HG03064 (cell line): Measurements from ENCODE around the gene PABPC4L.
"Not testable (repeated sequence)": the region's sequence is repeated elsewhere in the genome, so short reads cannot be mapped to it uniquely, and the experiment has no call there.

Experiments
- ATAC-seq: cut with Tn5 transposase; IDR thresholded peaks from one replicate; pipeline ENCODE4 v1.9.1; 2021; ENCODE audit warnings: low read depth; ENCODE audit not compliant: unreplicated experiment

The PABPC4L gene

DNA sequence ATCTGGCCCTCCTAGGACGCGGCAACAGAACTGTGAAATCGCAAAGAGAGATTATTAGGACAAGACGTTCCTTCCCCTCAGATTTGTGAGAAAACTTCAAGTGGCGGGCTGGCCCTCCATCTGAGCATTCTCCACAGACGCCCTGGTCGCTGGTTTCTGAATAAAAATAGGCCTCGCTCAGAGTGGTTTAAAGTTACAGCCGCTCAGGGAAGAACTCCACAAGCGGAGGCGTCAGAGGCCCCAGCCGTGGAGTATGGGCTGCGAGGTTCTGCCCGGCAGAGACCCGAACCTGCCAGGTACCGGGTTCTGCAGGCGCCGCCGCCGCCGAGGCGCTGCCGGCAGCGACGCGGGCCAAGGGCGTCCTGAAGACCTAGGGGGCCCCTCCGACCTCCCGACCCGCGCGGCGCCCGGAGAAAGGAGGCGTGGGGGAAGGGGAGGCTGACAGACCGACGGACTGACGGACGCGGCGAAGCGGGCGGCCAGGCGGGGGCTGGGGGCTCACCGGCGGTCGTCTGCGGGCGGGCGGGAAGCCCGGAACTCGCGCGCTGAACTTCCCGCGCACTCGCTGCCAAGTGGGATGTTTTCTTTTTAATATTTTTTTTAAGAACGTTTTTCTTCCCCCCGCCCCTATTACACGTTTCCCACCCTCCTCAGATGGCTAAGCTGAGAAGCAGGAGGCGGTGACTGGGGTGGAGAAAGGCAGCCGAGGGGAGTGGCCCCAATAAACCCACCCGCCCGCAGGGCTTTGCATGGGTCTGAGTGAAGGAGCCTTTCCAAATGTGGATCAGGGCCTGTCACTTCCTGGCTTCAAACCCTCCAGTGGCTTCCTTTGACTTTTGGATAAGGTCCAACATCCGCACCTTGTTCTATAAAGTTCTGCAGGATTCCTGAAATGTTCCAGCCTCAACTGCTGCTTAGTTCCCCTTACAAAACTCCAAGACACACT is at the start of gene PABPC4L:
Gene PABPC4L, minus strand, starts transcription at position 574 of the 946 bp plus-strand sequence. CDS start 770 bp downstream, outside the sequence.
- ATAC-seq = no peak

DNA sequence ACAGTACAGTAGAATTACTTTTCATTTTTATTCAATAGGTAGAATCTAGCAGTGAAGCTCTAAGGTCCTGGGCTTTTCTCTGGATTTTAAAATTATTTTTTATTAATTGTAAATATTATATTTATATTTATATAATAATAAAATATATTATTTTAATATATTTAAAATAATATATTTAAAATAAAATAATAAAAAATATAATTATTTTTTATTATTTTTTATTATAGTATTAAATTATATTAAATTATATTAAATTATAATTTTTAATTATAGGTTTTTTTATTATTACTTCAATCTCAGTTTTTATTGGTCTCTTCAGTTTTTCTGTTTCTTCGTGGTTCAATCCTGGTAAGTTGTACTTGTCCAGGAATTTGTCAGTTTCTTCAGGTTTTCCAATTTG is 49.7 kb upstream of the PABPC4L start:
- ATAC-seq = no peak

GRCh38 chr4:134243742-134244713 is 42.4 kb upstream of the PABPC4L start:
- ATAC-seq = no peak

GRCh38 chr4:134219043-134219442 is 17.5 kb upstream of the PABPC4L start:
- ATAC-seq = no peak

DNA sequence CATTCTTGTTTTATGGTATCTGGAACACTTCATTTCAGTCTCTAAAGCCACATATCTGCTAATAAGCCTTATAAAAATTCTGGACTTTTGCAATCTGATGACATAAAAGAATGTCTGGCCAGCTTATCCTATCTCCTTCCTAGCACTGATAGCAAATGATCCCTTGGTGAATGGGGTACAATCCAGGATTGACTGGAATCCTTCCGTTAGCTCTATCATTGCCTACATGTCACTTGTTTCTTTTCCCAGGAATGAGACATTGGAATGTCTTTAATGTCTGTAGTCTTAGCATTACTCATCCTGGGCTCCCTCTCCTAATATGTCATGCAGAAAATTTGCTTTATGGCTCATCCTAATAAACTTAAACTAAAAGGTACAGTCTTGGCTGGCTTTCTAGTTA is 14.8 kb upstream of the PABPC4L start:
- ATAC-seq = no peak

DNA sequence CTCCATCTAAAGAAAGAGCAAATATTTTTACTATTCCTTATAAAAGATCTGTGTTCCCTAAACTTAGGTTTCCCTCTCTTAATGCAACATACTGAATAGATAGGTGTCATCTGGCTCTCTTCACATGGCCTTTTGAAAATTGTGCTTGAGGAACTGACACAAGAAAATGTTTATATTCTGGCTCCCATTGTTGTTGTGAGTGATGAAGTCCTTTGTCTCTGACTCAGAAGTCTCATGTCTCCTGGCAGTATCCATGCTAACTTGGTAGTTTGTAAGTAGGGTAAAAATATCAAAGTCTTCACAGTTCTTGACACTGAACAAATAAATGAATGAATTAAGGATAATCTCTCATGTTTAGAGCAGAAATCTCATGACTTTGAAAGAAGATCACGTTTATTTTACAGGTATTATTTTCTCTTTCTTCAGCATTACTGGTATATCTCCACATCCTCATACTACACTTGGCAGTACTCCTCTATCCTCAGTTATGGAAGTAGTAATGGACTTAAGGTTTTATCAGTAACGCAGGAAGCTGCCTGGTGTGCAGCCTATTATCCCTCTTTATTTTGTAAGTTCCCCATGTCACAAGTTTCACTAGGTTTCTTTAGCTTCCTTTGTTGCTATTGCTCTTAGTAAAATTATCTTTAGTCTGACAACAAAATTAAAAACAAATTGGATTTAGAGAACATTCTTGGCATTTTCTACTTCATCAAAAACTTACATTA is 14.2 kb upstream of the PABPC4L start:
- no peak for ATAC-seq

DNA sequence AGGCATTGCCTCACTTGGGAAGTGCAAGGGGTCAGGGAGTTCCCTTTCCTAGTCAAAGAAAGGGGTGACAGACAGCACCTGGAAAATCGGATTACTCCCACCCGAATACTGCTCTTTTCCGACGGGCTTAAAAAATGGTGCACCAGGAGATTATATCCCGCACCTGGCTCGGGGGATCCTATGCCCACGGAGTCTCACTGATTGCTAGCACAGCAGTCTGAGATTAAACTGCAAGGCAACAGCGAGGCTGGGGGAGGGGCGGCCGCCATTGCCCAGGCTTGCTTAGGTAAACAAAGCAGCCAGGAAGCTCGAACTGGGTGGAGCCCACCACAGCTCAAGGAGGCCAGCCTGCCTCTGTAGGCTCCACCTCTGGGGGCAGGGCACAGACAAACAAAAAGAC is 6.4 kb upstream of the PABPC4L start:
- not testable (repeated sequence) for ATAC-seq

DNA sequence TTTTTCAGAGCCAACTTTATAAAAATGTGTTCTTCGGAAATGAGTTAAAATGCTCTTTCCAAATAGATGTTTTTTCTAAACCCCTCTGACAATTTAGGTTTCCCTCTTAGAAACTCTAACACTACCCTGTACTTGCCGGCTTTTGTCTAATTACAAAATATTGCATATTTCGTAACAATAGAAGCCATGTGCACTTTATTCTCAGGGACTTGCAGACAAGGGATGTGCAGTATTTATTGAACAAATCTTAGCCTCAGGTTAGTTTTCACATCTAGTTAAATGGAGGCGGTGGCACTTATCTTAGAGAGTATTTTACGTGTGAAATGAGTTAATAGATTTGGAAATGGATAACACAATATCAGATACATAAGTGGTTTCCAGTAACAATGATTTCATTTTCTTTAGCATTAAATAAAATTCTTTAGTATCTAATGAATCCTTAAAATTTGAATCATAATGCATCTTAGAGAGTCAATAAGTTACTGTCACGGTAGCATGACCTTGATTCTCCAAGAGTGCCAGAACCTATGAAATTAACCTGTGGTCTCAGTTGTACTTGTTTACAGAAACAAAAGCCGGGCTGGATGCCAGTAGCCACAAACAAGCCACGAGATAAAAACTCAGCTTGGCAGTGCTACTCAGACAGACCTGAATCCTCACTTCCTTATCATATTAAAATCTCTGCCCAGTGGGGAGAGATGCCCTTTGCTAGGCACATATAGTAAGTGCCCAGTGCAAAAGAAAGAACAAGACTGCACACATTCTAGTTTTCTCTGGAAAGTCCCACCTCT is 772 bp upstream of the PABPC4L start:
- no peak for ATAC-seq

- ATAC-seq = no peak
Measured at GRCh38 chr4:134200811-134201215, 776 bp downstream of the PABPC4L start.

- ATAC-seq = no peak
Measured at GRCh38 chr4:134189949-134190348, 11.6 kb downstream of the PABPC4L start.

- no peak for ATAC-seq
Measured at GRCh38 chr4:134189480-134189879, 12.1 kb downstream of the PABPC4L start.

GRCh38 chr4:134178706-134179105 is 22.9 kb downstream of the PABPC4L start:
- no peak for ATAC-seq

DNA sequence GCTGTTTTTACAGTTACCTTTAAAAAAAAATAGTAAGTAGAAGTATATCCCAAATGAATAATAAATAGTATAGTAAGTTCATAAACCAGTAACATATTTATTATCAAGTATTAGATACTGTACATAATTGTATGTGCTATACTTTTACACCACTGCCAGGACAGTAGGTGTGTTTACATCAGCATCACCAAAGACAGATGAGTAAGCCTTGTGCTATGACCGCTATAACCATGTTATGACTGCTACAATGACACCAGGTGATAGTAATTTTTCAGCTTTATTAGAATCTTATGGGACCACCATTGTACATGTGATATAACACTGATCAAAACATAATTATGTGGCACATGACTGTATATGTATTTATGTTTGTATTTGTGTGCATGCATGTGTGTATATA is 27.3 kb downstream of the PABPC4L start:
- no peak for ATAC-seq

- no peak for ATAC-seq
Measured at GRCh38 chr4:134160211-134160610, 41.4 kb downstream of the PABPC4L start.

DNA sequence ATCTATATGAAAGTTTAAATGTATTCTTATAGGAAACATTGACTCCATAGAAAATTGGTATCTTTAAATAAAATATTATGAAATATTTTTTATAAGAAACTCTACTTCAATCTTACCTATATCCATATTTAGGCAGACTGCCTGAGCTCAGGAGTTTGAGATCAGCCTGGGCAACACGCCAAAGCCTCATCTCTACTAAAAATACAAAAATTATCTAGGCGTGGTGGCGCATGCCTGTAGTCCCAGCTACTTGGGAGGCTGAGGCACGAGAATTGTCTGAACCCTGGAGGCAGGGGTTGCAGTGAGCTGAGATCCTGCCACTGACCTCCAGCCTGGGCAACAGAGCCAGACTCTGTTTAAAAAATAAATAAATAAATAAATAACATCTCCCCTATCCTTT is 47.5 kb downstream of the PABPC4L start:
- ATAC-seq = no peak

DNA sequence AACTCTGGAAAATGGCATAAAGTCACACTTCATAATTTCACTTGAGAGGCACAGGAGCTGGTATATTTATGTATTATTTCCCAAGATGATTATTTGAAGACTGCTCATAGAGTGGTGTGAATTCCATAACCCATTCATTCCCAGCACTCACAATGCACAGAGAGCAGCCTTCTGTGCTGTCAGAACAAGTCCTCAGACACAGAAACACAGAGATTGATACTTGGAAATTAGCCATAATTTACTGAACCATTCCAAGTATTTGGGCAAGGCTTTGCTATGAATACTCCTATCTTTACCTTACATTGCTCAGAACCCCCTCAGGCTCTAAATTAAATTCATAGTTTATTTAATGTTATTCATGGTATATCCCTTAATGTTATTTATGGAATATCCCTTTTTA is 53.6 kb downstream of the PABPC4L start:
- no peak for ATAC-seq
